GM06990 (cell line): ENCODE data around the gene MYZAP.

Experiments
- DNase-seq: peaks from one replicate; pipeline ENCODE4 v3.0.0-alpha.2; 2011; ENCODE audit not compliant: insufficient read length; ENCODE audit errors: extremely low read depth
- H3K27me3 ChIP-seq: replicated peaks from 2 replicates; pipeline ENCODE4 v1.6.0; 2011; ENCODE audit warnings: low read length; ENCODE audit not compliant: control insufficient read depth, insufficient read depth
- H3K36me3 ChIP-seq: 2 replicates; pipeline ENCODE4 v1.5.1; 2011; ENCODE audit warnings: low read length; ENCODE audit not compliant: control insufficient read depth, insufficient read depth
- H3K4me3 ChIP-seq: replicated peaks from 2 replicates; pipeline ENCODE4 v1.5.1; 2011; ENCODE audit warnings: low read depth, mild to moderate bottlenecking, control low read depth, low read length
- CTCF ChIP-seq: IDR thresholded peaks from 2 replicates; pipeline ENCODE4 v1.5.1; 2011; ENCODE audit warnings: low read length, control low read depth, mild to moderate bottlenecking, inconsistent platforms; ENCODE audit not compliant: insufficient read depth, poor library complexity, severe bottlenecking

The MYZAP gene

GRCh38 chr15:57683481-57683880 lies 91.8 kb downstream of the MYZAP start:
- TF ChIP-seq CTCF = no peak

GRCh38 chr15:57684491-57685151 lies 92.9 kb downstream of the MYZAP start:
- no peak overlapping the region for H3K4me3 ChIP-seq
- H3K27me3 ChIP-seq = no peaks in the 10 kb centered on the region
- no peak for TF ChIP-seq CTCF
- no peaks in the 10 kb centered on the region for H3K36me3 ChIP-seq
- DNase-seq = no peak

More at GRCh38 chr15:57683481-57683880, 91.8 kb downstream of the MYZAP start:
- no peaks in the 10 kb centered on the region for H3K27me3 ChIP-seq
- no peak overlapping the region for H3K4me3 ChIP-seq
- DNase-seq = no peak
- H3K36me3 ChIP-seq = no peaks in the 10 kb centered on the region

GRCh38 chr15:57685306-57686095 lies 93.8 kb downstream of the MYZAP start:
- no peak for DNase-seq
- no peak for TF ChIP-seq CTCF
- no peaks in the 10 kb centered on the region for H3K36me3 ChIP-seq
- no peak overlapping the region for H3K4me3 ChIP-seq
- H3K27me3 ChIP-seq = no peaks in the 10 kb centered on the region

GRCh38 chr15:57686657-57687056 lies 95.0 kb downstream of the MYZAP start:
- DNase-seq = no peak
- H3K36me3 ChIP-seq = no peaks in the 10 kb centered on the region
- H3K27me3 ChIP-seq = no peaks in the 10 kb centered on the region
- no peak for TF ChIP-seq CTCF
- no peak overlapping the region for H3K4me3 ChIP-seq

- H3K36me3 ChIP-seq = no peaks in the 10 kb centered on the region
- no peak for TF ChIP-seq CTCF
- no peak overlapping the region for H3K4me3 ChIP-seq
- DNase-seq = no peak
- no peaks in the 10 kb centered on the region for H3K27me3 ChIP-seq
Observed at GRCh38 chr15:57690341-57690966, 98.8 kb downstream of the MYZAP start.
